Keratinocyte (primary cell): ENCODE measurements around the gene UPP1. TPM values are rescaled to one million over a fixed set of nuclear protein-coding genes. Genes with fewer than 3 reads are reported as not detected.

ENCODE experiments used
- DNase-seq: peaks from one replicate; pipeline ENCODE4 v3.0.0-alpha.2; 2011; ENCODE audit warnings: low read depth, missing footprints, low spot score
- FAIRE-seq: peaks from 2 replicates; lab custom pipeline; 2011; peaks lifted over from hg19 to GRCh38; lab: Jason Lieb, UNC
- H2AFZ ChIP-seq: 2 replicates; pipeline ENCODE4 v1.6.0; 2012; ENCODE audit warnings: low read length, control low read depth, inconsistent platforms; ENCODE audit not compliant: control insufficient read depth
- H3K27ac ChIP-seq: 2 replicates; pipeline ENCODE4 v1.5.1; 2011; ENCODE audit warnings: low read length; ENCODE audit not compliant: control insufficient read depth, insufficient read depth
- H3K27me3 ChIP-seq: 3 replicates; pipeline ENCODE4 v1.6.0; 2011; ENCODE audit warnings: low read length; ENCODE audit not compliant: control insufficient read depth, insufficient read depth; ENCODE audit errors: extremely low read depth
- H3K36me3 ChIP-seq, 2 experiments: 2 replicates in 1 of 2; 3 replicates in 1 of 2; pipeline ENCODE4 v1.5.1; 2011; ENCODE audit warnings: low read length in 2 of 2, mild to moderate bottlenecking in 1 of 2; ENCODE audit not compliant: control insufficient read depth in 2 of 2, insufficient read depth in 2 of 2; ENCODE audit errors: extremely low read depth in 1 of 2
- H3K4me1 ChIP-seq: 3 replicates; pipeline ENCODE4 v1.5.1; 2011; ENCODE audit warnings: low read length; ENCODE audit not compliant: control insufficient read depth, insufficient read depth; ENCODE audit errors: extremely low read depth
- H3K4me2 ChIP-seq: 3 replicates; pipeline ENCODE4 v1.6.0; 2011; ENCODE audit warnings: low read depth, low read length; ENCODE audit not compliant: control insufficient read depth, insufficient read depth; ENCODE audit errors: extremely low read depth
- H3K4me3 ChIP-seq, 3 experiments: fragments of 200-600 bp in 1 of 3; sonication (generic) in 1 of 3; 2 replicates in 2 of 3; 3 replicates in 1 of 3; pipeline ENCODE4 v1.5.1; 2011 to 2016; ENCODE audit warnings: low read length in 3 of 3, mild to moderate bottlenecking in 3 of 3, control low read depth in 2 of 3, inconsistent platforms in 1 of 3, low read depth in 1 of 3, mixed read lengths in 1 of 3, mixed run types in 1 of 3, moderate library complexity in 1 of 3; ENCODE audit not compliant: control insufficient read depth in 2 of 3, insufficient read depth in 2 of 3; ENCODE audit errors: extremely low read depth in 1 of 3
- H3K79me2 ChIP-seq: 2 replicates; pipeline ENCODE4 v1.6.0; 2012; ENCODE audit warnings: low read length; ENCODE audit not compliant: control insufficient read depth, insufficient read depth
- H3K9ac ChIP-seq: 3 replicates; pipeline ENCODE4 v1.6.0; 2011; ENCODE audit warnings: low read length; ENCODE audit not compliant: control insufficient read depth, insufficient read depth; ENCODE audit errors: extremely low read depth
- H3K9me1 ChIP-seq: 3 replicates; pipeline ENCODE4 v1.6.0; 2011; ENCODE audit warnings: low read length; ENCODE audit not compliant: control insufficient read depth, insufficient read depth; ENCODE audit errors: extremely low read depth
- H3K9me3 ChIP-seq: 2 replicates; pipeline ENCODE4 v1.5.1; 2012; ENCODE audit warnings: low read depth, low read length; ENCODE audit not compliant: control insufficient read depth
- H4K20me1 ChIP-seq: 3 replicates; pipeline ENCODE4 v1.6.0; 2011; ENCODE audit warnings: low read length; ENCODE audit not compliant: control insufficient read depth, insufficient read depth; ENCODE audit errors: extremely low read depth
- EZH2 ChIP-seq: IDR thresholded peaks from one replicate; pipeline ENCODE4 v1.6.1; 2012; ENCODE audit warnings: inconsistent platforms, mild to moderate bottlenecking, low read length, moderate library complexity
- dilution Hi-C: fragments of 300-500 bp; cut with MboI; formaldehyde crosslinking; loops from one replicate; pipeline ENCODE4 v1.7.0; 2020; ENCODE audit warnings: low sequenced_read_pairs; ENCODE audit not compliant: extremely low pct_ligation_motif_present
- polyA plus RNA-seq, 5 experiments: library from polyadenylated mRNA; depleted of rRNA in 3 of 5; stranded (reverse) in 3 of 5; stranded (forward) in 1 of 5; unstranded in 1 of 5; fragments of >200 nt; gene quantifications; 1 replicate in 1 of 5; 2 replicates in 3 of 5; 3 replicates in 1 of 5; pipeline versions ENCODE4 v1.2.1 to v1.2.3, GENCODE V29; 2011 to 2012; ENCODE audit warnings: missing spikeins in 2 of 5, low read depth in 1 of 5, low replicate concordance in 1 of 5
- TF ChIP-seq, protein P1 (sequence below), 3 experiments: IDR thresholded peaks in 1 of 3; conservative IDR thresholded peaks in 1 of 3; optimal IDR thresholded peaks in 1 of 3; 2 replicates in 2 of 3; 3 replicates in 1 of 3; pipeline versions ENCODE3 to v1.5.1; 2011; ENCODE audit warnings: low read length in 3 of 3, mild to moderate bottlenecking in 3 of 3, moderate library complexity in 2 of 3, control low read depth in 1 of 3, inconsistent platforms in 1 of 3; ENCODE audit not compliant: insufficient read depth in 2 of 3; ENCODE audit errors: extremely low read depth in 1 of 3

The UPP1 gene
- polyA plus RNA-seq, 1 donor (not counting 4 experiments of a cell fraction or from before 2014, with no cell fraction given), result 202 TPM

DNA sequence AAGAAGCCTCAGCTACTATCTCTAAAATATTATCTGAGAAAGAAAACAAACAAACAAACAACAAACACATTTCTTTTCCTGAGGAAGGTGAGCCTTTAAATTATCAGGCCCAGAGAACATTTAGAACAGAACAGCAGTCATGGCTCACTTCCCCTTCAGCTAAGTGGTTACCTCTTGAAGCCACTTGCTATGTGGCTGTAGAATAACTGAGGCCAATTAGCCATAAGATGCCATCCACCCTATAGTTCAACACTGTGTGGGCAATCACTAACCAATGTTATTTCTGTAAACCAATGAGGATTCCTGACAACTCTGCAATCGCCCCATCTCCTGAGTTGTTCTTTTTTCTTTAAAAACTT, 3.7 kb upstream of the UPP1 start:
- no peak overlapping the region for H2AFZ ChIP-seq
- H3K4me3 ChIP-seq, result no peak overlapping the region
- TF ChIP-seq, protein P1, sequence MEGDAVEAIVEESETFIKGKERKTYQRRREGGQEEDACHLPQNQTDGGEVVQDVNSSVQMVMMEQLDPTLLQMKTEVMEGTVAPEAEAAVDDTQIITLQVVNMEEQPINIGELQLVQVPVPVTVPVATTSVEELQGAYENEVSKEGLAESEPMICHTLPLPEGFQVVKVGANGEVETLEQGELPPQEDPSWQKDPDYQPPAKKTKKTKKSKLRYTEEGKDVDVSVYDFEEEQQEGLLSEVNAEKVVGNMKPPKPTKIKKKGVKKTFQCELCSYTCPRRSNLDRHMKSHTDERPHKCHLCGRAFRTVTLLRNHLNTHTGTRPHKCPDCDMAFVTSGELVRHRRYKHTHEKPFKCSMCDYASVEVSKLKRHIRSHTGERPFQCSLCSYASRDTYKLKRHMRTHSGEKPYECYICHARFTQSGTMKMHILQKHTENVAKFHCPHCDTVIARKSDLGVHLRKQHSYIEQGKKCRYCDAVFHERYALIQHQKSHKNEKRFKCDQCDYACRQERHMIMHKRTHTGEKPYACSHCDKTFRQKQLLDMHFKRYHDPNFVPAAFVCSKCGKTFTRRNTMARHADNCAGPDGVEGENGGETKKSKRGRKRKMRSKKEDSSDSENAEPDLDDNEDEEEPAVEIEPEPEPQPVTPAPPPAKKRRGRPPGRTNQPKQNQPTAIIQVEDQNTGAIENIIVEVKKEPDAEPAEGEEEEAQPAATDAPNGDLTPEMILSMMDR (optimal IDR thresholded peaks at IDR 0.05 in 1 of 3, IDR thresholded peaks at IDR 0.05 in 1 of 3, conservative IDR thresholded peaks at IDR 0.05 in 1 of 3; ENCODE audit: extremely low read depth in 1 of 3, insufficient read depth in 2 of 3, low read length in 3 of 3), result no peak
- no peak for TF ChIP-seq EZH2
- FAIRE-seq (no peak), DNase-seq (no peak)
- peak overlapping the region; percentile 41 for H3K9ac ChIP-seq
- peaks cover 64% of the 10 kb centered on the region for H3K4me1 ChIP-seq
- no peaks in the 10 kb centered on the region for H3K9me1 ChIP-seq
- dilution Hi-C loops, result no loop called here
- H4K20me1 ChIP-seq, result no peaks in the 10 kb centered on the region
- peaks cover 13% of the 10 kb centered on the region for H3K79me2 ChIP-seq
- H3K9me3 ChIP-seq, result no peaks in the 10 kb centered on the region
- H3K4me2 ChIP-seq, result peak overlapping the region; percentile 73
- H3K27me3 ChIP-seq, result no peaks in the 10 kb centered on the region
- peaks cover 3 to 6% of the 10 kb centered on the region in 2 experiments for H3K36me3 ChIP-seq
- H3K27ac ChIP-seq, result peak overlapping the region; percentile 97

- no peaks in the 10 kb centered on the region for H3K27me3 ChIP-seq
- H3K4me2 ChIP-seq, result peak overlapping the region; percentile 73
- no peaks in the 10 kb centered on the region for H3K9me1 ChIP-seq
- no peak for DNase-seq
- peak overlapping the region; percentile 97 for H3K27ac ChIP-seq
- TF ChIP-seq EZH2, result no peak
- TF ChIP-seq, protein P1 (optimal IDR thresholded peaks at IDR 0.05 in 1 of 3, IDR thresholded peaks at IDR 0.05 in 1 of 3, conservative IDR thresholded peaks at IDR 0.05 in 1 of 3; ENCODE audit: extremely low read depth in 1 of 3, insufficient read depth in 2 of 3, low read length in 3 of 3), result no peak
- H3K79me2 ChIP-seq, result peaks cover 19% of the 10 kb centered on the region
- H3K9me3 ChIP-seq, result no peaks in the 10 kb centered on the region
- H3K36me3 ChIP-seq, result peaks cover 6 to 11% of the 10 kb centered on the region in 2 experiments
- FAIRE-seq, result no peak
- no peak overlapping the region for H3K4me3 ChIP-seq
- H3K9ac ChIP-seq, result peak overlapping the region; percentile 41
- H2AFZ ChIP-seq, result no peak overlapping the region
- peaks cover 62% of the 10 kb centered on the region for H3K4me1 ChIP-seq
- dilution Hi-C loops, result no loop called here
- no peaks in the 10 kb centered on the region for H4K20me1 ChIP-seq
These were observed 3.1 kb upstream of the UPP1 start for GRCh38 chr7:48085942-48086341.
